Endothelial cell of umbilical vein (primary cell): ENCODE data around the gene MAP1S. TPM values are rescaled to one million over a fixed set of nuclear protein-coding genes. Genes with fewer than 3 reads are reported as not detected.

Experiments
- BruUV-seq: library from RNA; stranded (reverse); fragments of 400-500 nt; replicated peaks from 2 replicates; lab custom pipeline; 2021; lab: Mats Ljungman, UMichigan
- CTCF ChIA-PET: fragments of 300-600, 350-600 bp; sonication (Branson Sonifier 250); formaldehyde crosslinking; loops from one replicate; lab custom pipeline; 2021; ENCODE audit warnings: antibody characterized with exemption, inconsistent platforms; lab: Charles Lee
- POLR2A ChIA-PET: fragments of 300-600, 350-600 bp; sonication (Branson Sonifier 250); formaldehyde crosslinking; loops from one replicate; lab custom pipeline; 2021; ENCODE audit warnings: antibody characterized with exemption, inconsistent platforms; lab: Charles Lee
- DNase-seq: peaks from one replicate; pipeline ENCODE4 v3.0.0-alpha.2; 2011; ENCODE audit warnings: low read depth, low spot score
- FAIRE-seq: peaks from 2 replicates; lab custom pipeline; 2011; peaks lifted over from hg19 to GRCh38; lab: Jason Lieb, UNC
- H2AFZ ChIP-seq: 2 replicates; pipeline ENCODE4 v1.6.0; 2012; ENCODE audit warnings: low read depth, low read length, control low read depth, inconsistent platforms
- H3K27ac ChIP-seq: 2 replicates; pipeline ENCODE4 v1.5.1; 2011; ENCODE audit warnings: low read depth, mild to moderate bottlenecking, control low read depth, low read length, moderate library complexity; ENCODE audit not compliant: insufficient read depth
- H3K27me3 ChIP-seq, 2 experiments: 2 replicates each; pipeline versions ENCODE4 v1.6.0 to v1.6.1; 2011; ENCODE audit warnings: low read length in 2 of 2, mixed read lengths in 1 of 2; ENCODE audit not compliant: control insufficient read depth in 2 of 2, insufficient read depth in 2 of 2
- H3K36me3 ChIP-seq, 2 experiments: 2 replicates in 1 of 2; 3 replicates in 1 of 2; pipeline ENCODE4 v1.5.1; 2011; ENCODE audit warnings: low read length in 2 of 2, mild to moderate bottlenecking in 1 of 2, moderate library complexity in 1 of 2; ENCODE audit not compliant: control insufficient read depth in 2 of 2, insufficient read depth in 2 of 2; ENCODE audit errors: extremely low read depth in 1 of 2
- H3K4me1 ChIP-seq: 3 replicates; pipeline ENCODE4 v1.5.1; 2011; ENCODE audit warnings: mild to moderate bottlenecking, low read length; ENCODE audit not compliant: control insufficient read depth, insufficient read depth; ENCODE audit errors: extremely low read depth
- H3K4me2 ChIP-seq: 2 replicates; pipeline ENCODE4 v1.6.1; 2011; ENCODE audit warnings: low read length, control low read depth, mixed read lengths; ENCODE audit not compliant: insufficient read depth
- H3K4me3 ChIP-seq, 3 experiments: fragments of 200-600 bp in 1 of 3; sonication (generic), shearing (Covaris generic) in 1 of 3; replicated peaks in 1 of 3; 2 replicates each; pipeline ENCODE4 v1.5.1; 2011 to 2016; ENCODE audit warnings: control low read depth in 3 of 3, low read length in 3 of 3, mild to moderate bottlenecking in 2 of 3, inconsistent platforms in 1 of 3, low read depth in 1 of 3, moderate library complexity in 1 of 3; ENCODE audit not compliant: insufficient read depth in 1 of 3
- H3K79me2 ChIP-seq: 2 replicates; pipeline ENCODE4 v1.6.0; 2012; ENCODE audit warnings: low read length, inconsistent platforms; ENCODE audit not compliant: control insufficient read depth, insufficient read depth
- H3K9ac ChIP-seq: replicated peaks from 2 replicates; pipeline ENCODE3; 2011; ENCODE audit warnings: low read length, control low read depth; ENCODE audit not compliant: insufficient read depth; ENCODE audit errors: extremely low read depth
- H3K9me1 ChIP-seq: replicated peaks from 3 replicates; pipeline ENCODE4 v1.6.0; 2011; ENCODE audit warnings: mild to moderate bottlenecking, low read length; ENCODE audit not compliant: control insufficient read depth, insufficient read depth; ENCODE audit errors: extremely low read depth
- H3K9me3 ChIP-seq: replicated peaks from 2 replicates; pipeline ENCODE4 v1.5.1; 2012; ENCODE audit warnings: low read length, inconsistent platforms; ENCODE audit not compliant: control insufficient read depth, insufficient read depth
- H4K20me1 ChIP-seq: replicated peaks from 2 replicates; pipeline ENCODE3; 2011; ENCODE audit warnings: mild to moderate bottlenecking, low read length; ENCODE audit not compliant: control insufficient read depth, insufficient read depth; ENCODE audit errors: extremely low read depth
- EZH2 ChIP-seq: IDR thresholded peaks from 2 replicates; pipeline ENCODE4 v1.6.1; 2012; ENCODE audit warnings: borderline replicate concordance, low read depth, mild to moderate bottlenecking, moderate library complexity, low read length, inconsistent platforms; ENCODE audit not compliant: severe bottlenecking
- FOS ChIP-seq: IDR thresholded peaks from 2 replicates; pipeline ENCODE4 v1.6.1; 2011; ENCODE audit warnings: mild to moderate bottlenecking, low read length, moderate library complexity, borderline replicate concordance; ENCODE audit not compliant: insufficient read depth
- GATA2 ChIP-seq: IDR thresholded peaks from 2 replicates; pipeline ENCODE4 v1.7.0; 2011; ENCODE audit warnings: low read depth, mild to moderate bottlenecking, moderate library complexity, mixed read lengths, low read length; ENCODE audit not compliant: insufficient read length, insufficient read depth
- JUN ChIP-seq: IDR thresholded peaks from 2 replicates; pipeline ENCODE4 v1.6.1; 2011; ENCODE audit warnings: borderline replicate concordance, low read depth; ENCODE audit not compliant: insufficient read length, insufficient read depth
- MYC ChIP-seq: IDR thresholded peaks from one replicate; pipeline ENCODE4 v1.6.1; 2011; ENCODE audit warnings: mild to moderate bottlenecking, low read depth, low read length
- POLR2A ChIP-seq: IDR thresholded peaks from 2 replicates; pipeline ENCODE4 v1.6.1; 2012; ENCODE audit warnings: low read depth, mild to moderate bottlenecking, control low read depth, low read length
- POLR2AphosphoS5 ChIP-seq: IDR thresholded peaks from 2 replicates; pipeline ENCODE4 v1.6.1; 2012; ENCODE audit warnings: low read depth, mild to moderate bottlenecking, control low read depth, low read length, moderate library complexity; ENCODE audit not compliant: insufficient read depth
- dilution Hi-C: fragments of 300-500 bp; cut with MboI; formaldehyde crosslinking; loops from one replicate; pipeline ENCODE4 v1.15.0; 2019; ENCODE audit warnings: low sequenced_read_pairs; ENCODE audit not compliant: extremely low pct_ligation_motif_present
- intact Hi-C: fragments of 100-400 bp; cut with micrococcal nuclease; formaldehyde crosslinking; loops from one replicate; pipeline ENCODE4 v1.10.0; 2022
- polyA plus RNA-seq, 4 experiments: library from polyadenylated mRNA; depleted of rRNA in 3 of 4; stranded (reverse) in 3 of 4; unstranded in 1 of 4; fragments of >200 nt; gene quantifications; 2 replicates each; pipeline versions ENCODE4 v1.2.1 to v1.2.3, GENCODE V29; 2011 to 2012; ENCODE audit warnings: missing spikeins in 1 of 4
- total RNA-seq: library from RNA; stranded (reverse); gene quantifications from 2 replicates; pipeline ENCODE4 v1.2.3, GENCODE V29; 2021
- TF ChIP-seq, protein P1 (sequence below), 2 donors: IDR thresholded peaks; 1 replicate in 1 of 2; 2 replicates in 1 of 2; pipeline ENCODE4 v1.5.1; 2011; ENCODE audit warnings: low read length in 2 of 2, mild to moderate bottlenecking in 2 of 2, moderate library complexity in 2 of 2, control low read depth in 1 of 2, inconsistent platforms in 1 of 2, low read depth in 1 of 2; ENCODE audit not compliant: insufficient read depth in 1 of 2; ENCODE audit errors: extremely low read depth in 1 of 2
- TF ChIP-seq, protein P2 (sequence below): IDR thresholded peaks from 2 replicates; pipeline ENCODE4 v1.6.1; 2011; ENCODE audit not compliant: insufficient read depth, insufficient read length

Gene MAP1S
- total and polyA plus RNA-seq, 2 donors (not counting 3 experiments of a cell fraction or from before 2014, with no cell fraction given), result 94.8 to 143 TPM

DNA sequence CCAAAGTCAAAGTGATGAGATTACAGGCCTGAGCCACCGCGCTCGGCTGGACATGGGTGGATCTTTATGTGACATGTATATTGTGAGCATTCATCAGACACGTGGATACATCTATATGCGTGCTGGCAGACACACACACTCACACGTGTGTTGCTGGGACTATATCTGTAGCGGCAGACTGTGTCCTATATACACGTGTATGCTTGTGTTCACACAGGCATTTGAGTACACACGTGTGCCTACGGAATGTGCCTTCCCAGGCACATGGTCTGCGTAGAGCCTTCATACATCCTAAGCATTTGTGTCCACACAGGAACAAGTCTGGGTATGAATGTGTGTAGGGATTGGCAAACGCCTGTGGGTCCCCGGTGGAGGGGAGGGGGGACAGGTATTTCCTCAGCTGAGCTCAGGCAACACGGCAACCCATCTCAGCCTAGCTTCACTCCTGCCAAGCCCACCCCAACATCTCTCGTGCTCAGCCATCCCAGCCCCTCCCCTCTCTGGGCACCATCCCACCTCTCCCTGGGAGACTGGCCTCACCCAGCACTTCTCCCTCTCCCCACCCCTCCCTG, 33.7 kb upstream of the MAP1S start:
- ChIA-PET CTCF (interaction anchor here (0.6 kb wide), 1 partner anchor 22 kb away, joined by 3 read pairs; no protein-coding TSS in a partner anchor), POLR2A (no interaction called here)
- intact Hi-C loops (no loop called here), dilution Hi-C loops (no loop called here)
- H4K20me1 ChIP-seq, result no peaks in the 10 kb centered on the region
- H3K27me3 ChIP-seq, result peaks cover 8 to 15% of the 10 kb centered on the region in 2 experiments
- H3K9me3 ChIP-seq, result no peaks in the 10 kb centered on the region
- no peak overlapping the region for H2AFZ ChIP-seq
- no TSS peak for BruUV-seq
- FAIRE-seq (no peak), DNase-seq (no peak)
- H3K4me2 ChIP-seq, result no peak overlapping the region
- no peaks in the 10 kb centered on the region for H3K9me1 ChIP-seq
- H3K27ac ChIP-seq, result no peak overlapping the region
- H3K4me1 ChIP-seq, result peaks cover 15% of the 10 kb centered on the region
- H3K36me3 ChIP-seq, result no peaks in the 10 kb centered on the region
- H3K79me2 ChIP-seq, result no peaks in the 10 kb centered on the region
- TF ChIP-seq POLR2A, result no peak
- TF ChIP-seq POLR2AphosphoS5, result no peak
- TF ChIP-seq, protein P1, sequence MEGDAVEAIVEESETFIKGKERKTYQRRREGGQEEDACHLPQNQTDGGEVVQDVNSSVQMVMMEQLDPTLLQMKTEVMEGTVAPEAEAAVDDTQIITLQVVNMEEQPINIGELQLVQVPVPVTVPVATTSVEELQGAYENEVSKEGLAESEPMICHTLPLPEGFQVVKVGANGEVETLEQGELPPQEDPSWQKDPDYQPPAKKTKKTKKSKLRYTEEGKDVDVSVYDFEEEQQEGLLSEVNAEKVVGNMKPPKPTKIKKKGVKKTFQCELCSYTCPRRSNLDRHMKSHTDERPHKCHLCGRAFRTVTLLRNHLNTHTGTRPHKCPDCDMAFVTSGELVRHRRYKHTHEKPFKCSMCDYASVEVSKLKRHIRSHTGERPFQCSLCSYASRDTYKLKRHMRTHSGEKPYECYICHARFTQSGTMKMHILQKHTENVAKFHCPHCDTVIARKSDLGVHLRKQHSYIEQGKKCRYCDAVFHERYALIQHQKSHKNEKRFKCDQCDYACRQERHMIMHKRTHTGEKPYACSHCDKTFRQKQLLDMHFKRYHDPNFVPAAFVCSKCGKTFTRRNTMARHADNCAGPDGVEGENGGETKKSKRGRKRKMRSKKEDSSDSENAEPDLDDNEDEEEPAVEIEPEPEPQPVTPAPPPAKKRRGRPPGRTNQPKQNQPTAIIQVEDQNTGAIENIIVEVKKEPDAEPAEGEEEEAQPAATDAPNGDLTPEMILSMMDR (IDR thresholded peaks at IDR 0.05; ENCODE audit: extremely low read depth in 1 of 2, insufficient read depth in 1 of 2, low read depth in 1 of 2, low read length in 2 of 2), result no peak
- no peak for TF ChIP-seq EZH2
- TF ChIP-seq MYC, result no peak
- TF ChIP-seq FOS, result no peak
- TF ChIP-seq, protein P2, sequence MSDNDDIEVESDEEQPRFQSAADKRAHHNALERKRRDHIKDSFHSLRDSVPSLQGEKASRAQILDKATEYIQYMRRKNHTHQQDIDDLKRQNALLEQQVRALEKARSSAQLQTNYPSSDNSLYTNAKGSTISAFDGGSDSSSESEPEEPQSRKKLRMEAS, result no peak
- no peak for TF ChIP-seq JUN
- TF ChIP-seq GATA2, result no peak
- H3K4me3 ChIP-seq, result no peak overlapping the region
- no peak overlapping the region for H3K9ac ChIP-seq
